Right ventricle myocardium superior (tissue), 1 donor: Measurements from ENCODE around the gene STPG3. TPM values are rescaled to one million over a fixed set of nuclear protein-coding genes. Genes with fewer than 3 reads are reported as not detected.

Source experiments
- ATAC-seq: fragments of 200-7000 bp; cut with Tn5 transposase; one replicate; pipeline ENCODE4 v1.9.1; 2020; ENCODE audit warnings: mild to moderate bottlenecking; ENCODE audit not compliant: poor library complexity
- DNase-seq: peaks from one replicate; pipeline ENCODE4 v3.0.0-alpha.2; 2020
- intact Hi-C: fragments of 100-400 bp; cut with DNase I; formaldehyde crosslinking; loops from one replicate; pipeline ENCODE4 v1.11.2; 2022
- total RNA-seq: library from RNA; stranded (reverse); fragmentation: NEBNext Ultra II Directional; extraction: Animal tissue kit (Norgen Biotek cat#: 25700); gene quantifications from one replicate; pipeline ENCODE4 v1.2.1, GENCODE V29; 2021
- donor health status: DM: no; HTN: yes; CAD: no; lungs with severe emphysema.

STPG3 gene
- total RNA-seq, 1 donor from 2014 or later, result 1.3 TPM

DNA sequence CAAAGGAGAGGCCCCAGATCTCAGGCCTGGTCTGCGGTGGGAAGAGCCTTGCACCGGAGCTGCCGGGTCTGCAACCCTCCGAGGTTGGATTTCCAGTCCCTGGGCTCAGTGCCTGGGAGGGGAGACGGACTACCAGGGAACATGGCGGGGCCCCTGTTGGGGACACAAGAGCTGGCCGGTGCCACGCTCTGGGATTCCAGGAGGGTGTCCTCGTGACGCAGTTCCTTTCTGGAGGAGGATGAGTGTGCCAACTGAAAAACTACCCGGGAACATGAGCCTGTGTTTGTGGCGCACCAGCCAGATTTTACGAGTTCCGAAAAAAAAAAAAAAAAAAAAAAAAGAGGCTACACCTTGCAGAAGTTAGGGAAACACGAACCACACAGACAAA, 42.0 kb downstream of the STPG3 start:
- ATAC-seq (no peak), DNase-seq (no peak)
- intact Hi-C loops, result loop anchor here (10.0 kb wide), 2 partner anchors 152 to 232 kb away; partner anchors contain the start of gene ENTPD8

GRCh38 chr9:137293482-137294090, 42.5 kb downstream of the STPG3 start:
- intact Hi-C loops, result loop anchor here (10.0 kb wide), 2 partner anchors 151 to 231 kb away; partner anchors contain the start of gene ENTPD8

GRCh38 chr9:137294091-137294680, 43.1 kb downstream of the STPG3 start:
- DNase-seq (no peak), ATAC-seq (peak; percentile 38)
- intact Hi-C loops, result loop anchor here (10.0 kb wide), 2 partner anchors 151 to 231 kb away; partner anchors contain the start of gene ENTPD8

More at GRCh38 chr9:137293482-137294090, 42.5 kb downstream of the STPG3 start:
- DNase-seq (no peak), ATAC-seq (no peak)

- ATAC-seq, result peak; percentile 18
- no peak for DNase-seq
- intact Hi-C loops, result loop anchor here (5.0 to 10.0 kb wide), 3 partner anchors 113 to 230 kb away; partner anchors contain the start of gene ENTPD8
These were observed 43.7 kb downstream of the STPG3 start for GRCh38 chr9:137294681-137295237.

- DNase-seq, result no peak
- ATAC-seq, result peak; percentile 68
- intact Hi-C loops, result loop anchor here (5.0 to 10.0 kb wide), 3 partner anchors 112 to 229 kb away; partner anchors contain the start of gene ENTPD8
These were observed 44.2 kb downstream of the STPG3 start for GRCh38 chr9:137295238-137295811.

- ATAC-seq (no peak), DNase-seq (no peak)
- intact Hi-C loops, result loop anchor here (5.0 to 10.0 kb wide), 3 partner anchors 111 to 229 kb away; partner anchors contain the start of gene ENTPD8
These were observed 45.0 kb downstream of the STPG3 start for GRCh38 chr9:137295849-137296669.

DNA sequence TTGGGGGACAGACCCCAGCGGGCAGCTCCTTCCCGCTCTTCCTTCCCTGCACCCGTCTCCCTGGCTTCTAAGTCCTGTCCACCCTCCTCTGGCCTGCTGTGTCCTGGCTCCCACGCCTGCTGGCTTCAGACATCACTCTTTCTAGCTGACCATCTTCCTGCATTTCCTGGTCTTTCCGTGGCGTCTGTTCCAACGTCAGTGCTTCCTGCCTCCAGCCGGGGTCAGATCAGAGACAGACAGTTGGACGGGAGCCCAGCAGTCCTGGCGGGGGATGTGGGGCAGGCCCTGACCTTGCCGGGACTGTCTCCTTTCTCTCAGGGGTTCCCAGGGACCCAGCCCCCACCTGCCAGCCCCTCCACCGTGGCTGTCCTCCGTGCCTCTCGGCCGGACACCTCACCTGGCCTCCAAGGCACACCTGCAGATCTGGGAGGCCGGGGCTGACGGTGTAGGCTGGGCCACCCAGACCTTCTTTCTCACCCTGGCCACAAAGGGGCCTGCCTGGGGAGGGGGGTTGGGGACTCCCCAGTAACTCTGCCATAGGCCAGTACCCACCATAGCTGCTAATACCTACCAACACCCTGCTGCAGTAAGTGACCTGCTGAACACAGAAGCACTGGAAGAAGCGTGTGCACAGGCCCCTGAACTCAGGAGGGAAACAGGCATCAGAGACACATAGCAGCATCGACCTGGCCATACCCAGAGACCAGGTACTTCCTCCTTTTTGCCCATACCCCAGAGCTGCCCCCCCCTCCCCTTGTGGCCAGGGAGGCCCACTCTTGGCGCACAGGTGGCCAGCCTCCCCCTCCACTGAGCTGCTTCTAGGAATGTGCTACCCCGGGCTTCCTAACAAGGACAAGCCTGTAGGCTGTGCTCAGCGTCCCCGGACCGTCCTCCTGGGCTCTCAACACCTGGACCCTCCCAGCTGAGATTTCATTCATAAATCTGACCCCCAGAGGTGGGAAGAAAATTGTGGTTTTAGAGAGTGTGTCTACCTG, 45.9 kb downstream of the STPG3 start:
- intact Hi-C loops, result loop anchor here (5.0 to 10.0 kb wide), 3 partner anchors 110 to 228 kb away; partner anchors contain the start of gene ENTPD8
- ATAC-seq, result peak; percentile 27
- DNase-seq, result peak; percentile 80

DNA sequence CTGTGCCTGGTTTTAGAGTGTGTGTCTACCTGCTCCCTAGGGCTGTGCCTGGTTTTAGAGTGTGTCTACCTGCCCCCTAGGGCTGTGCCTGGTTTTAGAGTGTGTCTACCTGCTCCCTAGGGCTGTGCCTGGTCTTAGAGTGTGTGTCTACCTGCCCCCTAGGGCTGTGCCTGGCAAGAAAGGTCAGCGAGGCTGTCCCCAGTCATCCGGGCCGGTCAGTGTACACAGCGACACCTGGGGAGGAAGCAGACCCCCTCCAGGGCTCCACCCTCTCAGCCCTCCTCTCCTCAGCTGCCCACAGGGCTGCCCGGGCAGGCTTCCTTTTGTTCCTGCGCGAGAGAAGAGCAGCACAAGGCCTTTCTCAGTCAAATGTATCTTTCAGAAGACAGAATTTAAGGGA, 46.9 kb downstream of the STPG3 start:
- DNase-seq (no peak), ATAC-seq (no peak)

GRCh38 chr9:137298401-137299202, 47.5 kb downstream of the STPG3 start:
- ATAC-seq (no peak), DNase-seq (peak; percentile 62)
- intact Hi-C loops, result loop anchor here (5.0 to 10.0 kb wide), 3 partner anchors 109 to 226 kb away; partner anchors contain the start of gene ENTPD8

More for the DNA sequence above, 46.9 kb downstream of the STPG3 start:
- intact Hi-C loops, result loop anchor here (5.0 to 10.0 kb wide), 3 partner anchors 109 to 227 kb away; partner anchors contain the start of gene ENTPD8

DNA sequence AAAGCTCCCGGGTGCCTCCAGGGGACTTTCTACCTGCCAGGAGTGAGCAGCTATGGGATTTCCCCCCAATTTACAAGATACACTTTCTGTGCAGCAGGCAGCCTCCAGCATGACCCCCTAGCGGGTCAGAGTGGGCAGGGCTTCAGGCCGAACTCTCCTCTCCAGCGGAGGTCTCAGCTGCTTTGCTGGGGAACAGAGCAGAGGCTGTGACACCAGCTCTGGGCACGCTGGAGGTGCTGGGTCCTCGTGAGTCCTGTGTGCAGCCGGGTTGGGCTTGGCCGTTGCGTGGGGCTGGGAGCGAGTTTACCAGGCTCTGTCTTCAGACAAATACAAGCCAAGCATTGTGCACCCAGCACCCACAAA, 48.1 kb downstream of the STPG3 start:
- DNase-seq, result peak; percentile 37

GRCh38 chr9:137299938-137300337, 48.9 kb downstream of the STPG3 start:
- ATAC-seq (no peak), DNase-seq (peak; percentile 39)
- intact Hi-C loops, result loop anchor here (5.0 to 10.0 kb wide), 3 partner anchors 107 to 225 kb away; partner anchors contain the start of gene ENTPD8

More for the DNA sequence above, 48.1 kb downstream of the STPG3 start:
- ATAC-seq, result no peak
- intact Hi-C loops, result loop anchor here (5.0 to 10.0 kb wide), 3 partner anchors 108 to 226 kb away; partner anchors contain the start of gene ENTPD8

DNA sequence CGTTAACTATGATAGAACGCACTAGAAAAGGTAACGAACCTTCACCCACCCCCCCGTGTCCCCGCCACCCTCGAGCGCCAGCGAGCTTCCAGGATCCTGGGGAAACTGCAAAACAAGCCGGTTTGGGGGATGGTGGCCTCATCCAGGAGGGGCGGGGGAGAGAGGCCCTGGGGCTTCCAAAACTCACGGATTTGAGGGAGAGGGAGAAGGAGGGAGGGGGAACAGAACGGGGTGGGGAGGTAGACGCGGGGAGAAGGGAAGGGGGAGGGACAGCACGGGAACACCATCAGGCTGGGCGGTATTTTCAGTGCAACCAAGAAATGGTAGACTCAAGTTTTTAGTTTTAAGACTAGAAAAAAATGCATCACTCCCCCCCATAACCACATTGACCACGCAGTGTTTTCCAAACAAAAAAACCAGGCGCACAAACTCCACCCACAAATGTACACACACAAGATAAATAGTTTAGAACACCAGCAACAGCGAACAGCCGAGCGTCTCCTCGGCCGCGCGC, 49.5 kb downstream of the STPG3 start:
- intact Hi-C loops, result no loop called here
- ATAC-seq, result no peak

GRCh38 chr9:137301081-137301947, 50.2 kb downstream of the STPG3 start:
- no peak for ATAC-seq
- intact Hi-C loops, result no loop called here
- peak; percentile 56 for DNase-seq

More for the DNA sequence above, 49.5 kb downstream of the STPG3 start:
- peak; percentile 37 for DNase-seq

DNA sequence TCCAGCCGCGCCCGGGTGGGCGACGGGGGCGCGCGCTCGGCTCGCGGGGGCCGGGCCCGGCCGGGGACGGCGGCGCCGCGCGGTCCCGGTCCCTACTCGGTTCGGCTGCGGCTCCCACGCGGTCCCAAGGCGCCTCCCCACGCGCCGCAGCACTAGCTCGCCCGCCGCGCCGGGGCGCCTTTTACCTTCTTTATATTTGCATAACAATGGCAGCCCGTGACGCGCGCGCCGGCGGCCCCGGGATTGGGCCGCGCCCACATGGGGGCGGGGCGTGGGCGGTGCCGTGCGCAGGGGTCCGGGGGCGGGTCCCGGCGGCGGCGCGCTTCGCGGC, 51.0 kb downstream of the STPG3 start, which contains the start of gene NRARP:
Gene NRARP, minus strand, starts transcription at position 154 of the 331 bp plus-strand sequence. CDS start 343 bp downstream, outside the sequence.
- ATAC-seq, result peak; percentile 82
- intact Hi-C loops, result no loop called here
- DNase-seq, result peak; percentile 96
